CD14-positive monocyte (primary cell): Measurements from ENCODE around the gene OR6K6. TPM values are rescaled to one million over a fixed set of nuclear protein-coding genes. Genes with fewer than 3 reads are reported as not detected.

Source experiments
- DNase-seq, 3 donors: peaks; one replicate each; pipeline ENCODE4 v3.0.0-alpha.2; 2011 to 2022
- H2AFZ ChIP-seq: 2 replicates; pipeline ENCODE4 v1.6.0; 2012; ENCODE audit warnings: mild to moderate bottlenecking, low read depth, low read length, inconsistent platforms; ENCODE audit not compliant: insufficient read depth, poor library complexity, severe bottlenecking
- H3K27ac ChIP-seq, 2 donors: 1 replicate in 1 of 2; 2 replicates in 1 of 2; pipeline ENCODE4 v1.5.1; 2012 to 2013; ENCODE audit warnings: low read length in 2 of 2, control low read depth in 1 of 2, inconsistent platforms in 1 of 2, low read depth in 1 of 2, mild to moderate bottlenecking in 1 of 2
- H3K27me3 ChIP-seq, 2 donors: one replicate each; pipeline versions ENCODE4 v1.6.0 to v1.6.1; 2011 to 2013; ENCODE audit warnings: low read length in 2 of 2; ENCODE audit not compliant: control insufficient read depth in 2 of 2, insufficient read depth in 2 of 2
- H3K36me3 ChIP-seq, 2 donors: replicated peaks in 1 of 2; 1 replicate in 1 of 2; 2 replicates in 1 of 2; pipeline versions ENCODE4 v1.5.1 to v1.6.1; 2012 to 2013; ENCODE audit warnings: low read length in 2 of 2, control low read depth in 1 of 2, inconsistent platforms in 1 of 2, mild to moderate bottlenecking in 1 of 2; ENCODE audit not compliant: insufficient read depth in 2 of 2, control insufficient read depth in 1 of 2
- H3K4me1 ChIP-seq, 2 donors: 1 replicate in 1 of 2; 2 replicates in 1 of 2; pipeline versions ENCODE4 v1.5.1 to v1.6.1; 2012 to 2013; ENCODE audit warnings: low read length in 2 of 2, control low read depth in 1 of 2, inconsistent platforms in 1 of 2, mild to moderate bottlenecking in 1 of 2, moderate library complexity in 1 of 2; ENCODE audit not compliant: insufficient read depth in 2 of 2, control insufficient read depth in 1 of 2
- H3K4me2 ChIP-seq: replicated peaks from 2 replicates; pipeline ENCODE3; 2012; ENCODE audit warnings: low read length, moderate library complexity, mild to moderate bottlenecking; ENCODE audit not compliant: poor library complexity, severe bottlenecking; ENCODE audit errors: extremely low read depth
- H3K4me3 ChIP-seq, 3 experiments: fragments of 200-600 bp in 1 of 3; sonication (generic) in 1 of 3; replicated peaks in 1 of 3; 1 replicate in 2 of 3; 2 replicates in 1 of 3; pipeline ENCODE4 v1.5.1; 2011 to 2013; ENCODE audit warnings: low read length in 3 of 3, mild to moderate bottlenecking in 3 of 3, control low read depth in 2 of 3, low read depth in 2 of 3, inconsistent platforms in 1 of 3, moderate library complexity in 1 of 3
- H3K79me2 ChIP-seq: 2 replicates; pipeline ENCODE4 v1.6.0; 2012; ENCODE audit warnings: mild to moderate bottlenecking, control low read depth, inconsistent platforms, low read length, moderate library complexity; ENCODE audit not compliant: insufficient read depth
- H3K9ac ChIP-seq: 2 replicates; pipeline ENCODE4 v1.6.0; 2017; ENCODE audit warnings: low read length, mild to moderate bottlenecking; ENCODE audit not compliant: insufficient read depth, poor library complexity, severe bottlenecking
- H3K9me3 ChIP-seq, 2 donors: replicated peaks in 1 of 2; 1 replicate in 1 of 2; 2 replicates in 1 of 2; pipeline versions ENCODE4 v1.5.1 to v1.6.1; 2012 to 2013; ENCODE audit warnings: low read length in 2 of 2, control low read depth in 1 of 2; ENCODE audit not compliant: control insufficient read depth in 1 of 2, insufficient read depth in 1 of 2
- H4K20me1 ChIP-seq: 2 replicates; pipeline ENCODE4 v1.6.0; 2012; ENCODE audit warnings: mild to moderate bottlenecking, low read length, control low read depth, moderate library complexity; ENCODE audit not compliant: insufficient read depth
- H3K27ac Mint-ChIP-seq, 7 donors: one replicate each; pipeline ENCODE4 v1.8.0; 2020; ENCODE audit warnings: mild to moderate bottlenecking in 7 of 7, mixed read lengths in 7 of 7, moderate library complexity in 6 of 7, inconsistent platforms in 2 of 7
- H3K27me3 Mint-ChIP-seq, 3 donors: one replicate each; pipeline ENCODE4 v1.8.0; 2021 to 2022; ENCODE audit warnings: low read depth in 3 of 3, mild to moderate bottlenecking in 3 of 3, mixed read lengths in 3 of 3, moderate library complexity in 3 of 3, inconsistent platforms in 1 of 3
- H3K36me3 Mint-ChIP-seq, 2 donors: one replicate each; pipeline ENCODE4 v1.8.0; 2020; ENCODE audit warnings: mixed read lengths in 2 of 2, inconsistent platforms in 1 of 2, mild to moderate bottlenecking in 1 of 2
- H3K4me1 Mint-ChIP-seq: one replicate; pipeline ENCODE4 v1.8.0; 2020; ENCODE audit warnings: mild to moderate bottlenecking, mixed read lengths
- H3K4me3 Mint-ChIP-seq, 2 donors: one replicate each; pipeline ENCODE4 v1.8.0; 2020; ENCODE audit warnings: mild to moderate bottlenecking in 2 of 2, mixed read lengths in 2 of 2, moderate library complexity in 1 of 2
- H3K9me3 Mint-ChIP-seq, 7 donors: one replicate each; pipeline ENCODE4 v1.8.0; 2020 to 2022; ENCODE audit warnings: mixed read lengths in 7 of 7, mild to moderate bottlenecking in 6 of 7, moderate library complexity in 6 of 7, inconsistent platforms in 2 of 7
- WGBS: methylation state at CpG from one replicate; pipeline ENCODE4 v1.1.5; 2013; ENCODE audit warnings: missing lambda C conversion rate; ENCODE audit not compliant: insufficient coverage; 5-methylcytosine and 5-hydroxymethylcytosine counted together
- intact Hi-C, 2 donors: fragments of 100-400 bp; cut with micrococcal nuclease; formaldehyde crosslinking; loops; one replicate each; pipeline versions ENCODE4 v1.15.0 to v1.15.1; 2023
- polyA plus RNA-seq, 3 donors: library from polyadenylated mRNA; depleted of rRNA in 1 of 3; unstranded in 2 of 3; stranded (reverse) in 1 of 3; fragments of 300-500 nt in 2 of 3; fragments of >200 nt in 1 of 3; fragmentation: Illumina TruSeq in 2 of 3; gene quantifications; 1 replicate in 2 of 3; 2 replicates in 1 of 3; pipeline ENCODE4 v1.2.3, GENCODE V29; 2012 to 2021
- TF ChIP-seq, protein P1 (sequence below): fragments of 200-600 bp; IDR thresholded peaks from one replicate; pipeline ENCODE4 v1.8.0; 2022; ENCODE audit warnings: antibody characterized with exemption, mild to moderate bottlenecking

The OR6K6 gene
- polyA plus RNA-seq, 3 donors = not detected

DNA sequence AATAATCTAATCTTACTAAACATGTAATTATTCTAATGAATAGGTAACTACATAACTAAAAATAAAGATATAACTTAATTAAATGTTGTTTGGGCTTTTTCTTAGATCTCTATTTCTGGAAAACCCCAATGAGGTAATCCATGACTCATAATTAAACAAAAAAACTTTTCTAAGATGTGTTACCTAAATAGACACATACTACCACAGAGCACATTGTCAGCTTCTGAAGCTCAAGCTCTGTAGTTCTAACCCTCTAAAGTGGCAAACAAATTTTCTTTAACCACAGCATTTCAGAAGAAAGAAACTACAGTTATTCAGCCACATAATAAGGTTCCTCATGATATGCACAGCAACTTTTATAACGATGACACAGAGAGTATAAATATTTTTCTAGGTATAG is 38.2 kb upstream of the OR6K6 start:
- Histone ChIP-seq H3K36me3 (no peaks in the 10 kb centered on the region), H3K4me1 (no peaks in the 10 kb centered on the region), H3K4me3 (no peak overlapping the region), H3K9ac (no peak overlapping the region), H3K4me2 (no peak overlapping the region), H3K27me3 (no peaks in the 10 kb centered on the region), H2AFZ (no peak overlapping the region), H4K20me1 (no peaks in the 10 kb centered on the region), H3K79me2 (no peaks in the 10 kb centered on the region), H3K9me3 (no peaks in the 10 kb centered on the region), H3K27ac (no peak overlapping the region)
- no peak overlapping the region for H3K27ac Mint-ChIP-seq
- H3K4me1 Mint-ChIP-seq = no peaks in the 10 kb centered on the region
- whole genome bisulfite sequencing = no CpG with 5 or more reads among the region's 1 CpG
- H3K9me3 Mint-ChIP-seq = peaks cover 0 to under 1% (median 0%) of the 10 kb centered on the region in 7 donors
- H3K4me3 Mint-ChIP-seq = no peak overlapping the region
- intact Hi-C loops = no loop called here
- H3K36me3 Mint-ChIP-seq = no peaks in the 10 kb centered on the region
- no peak for DNase-seq
- H3K27me3 Mint-ChIP-seq = no peaks in the 10 kb centered on the region
- TF ChIP-seq, protein P1, sequence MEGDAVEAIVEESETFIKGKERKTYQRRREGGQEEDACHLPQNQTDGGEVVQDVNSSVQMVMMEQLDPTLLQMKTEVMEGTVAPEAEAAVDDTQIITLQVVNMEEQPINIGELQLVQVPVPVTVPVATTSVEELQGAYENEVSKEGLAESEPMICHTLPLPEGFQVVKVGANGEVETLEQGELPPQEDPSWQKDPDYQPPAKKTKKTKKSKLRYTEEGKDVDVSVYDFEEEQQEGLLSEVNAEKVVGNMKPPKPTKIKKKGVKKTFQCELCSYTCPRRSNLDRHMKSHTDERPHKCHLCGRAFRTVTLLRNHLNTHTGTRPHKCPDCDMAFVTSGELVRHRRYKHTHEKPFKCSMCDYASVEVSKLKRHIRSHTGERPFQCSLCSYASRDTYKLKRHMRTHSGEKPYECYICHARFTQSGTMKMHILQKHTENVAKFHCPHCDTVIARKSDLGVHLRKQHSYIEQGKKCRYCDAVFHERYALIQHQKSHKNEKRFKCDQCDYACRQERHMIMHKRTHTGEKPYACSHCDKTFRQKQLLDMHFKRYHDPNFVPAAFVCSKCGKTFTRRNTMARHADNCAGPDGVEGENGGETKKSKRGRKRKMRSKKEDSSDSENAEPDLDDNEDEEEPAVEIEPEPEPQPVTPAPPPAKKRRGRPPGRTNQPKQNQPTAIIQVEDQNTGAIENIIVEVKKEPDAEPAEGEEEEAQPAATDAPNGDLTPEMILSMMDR = no peak

DNA sequence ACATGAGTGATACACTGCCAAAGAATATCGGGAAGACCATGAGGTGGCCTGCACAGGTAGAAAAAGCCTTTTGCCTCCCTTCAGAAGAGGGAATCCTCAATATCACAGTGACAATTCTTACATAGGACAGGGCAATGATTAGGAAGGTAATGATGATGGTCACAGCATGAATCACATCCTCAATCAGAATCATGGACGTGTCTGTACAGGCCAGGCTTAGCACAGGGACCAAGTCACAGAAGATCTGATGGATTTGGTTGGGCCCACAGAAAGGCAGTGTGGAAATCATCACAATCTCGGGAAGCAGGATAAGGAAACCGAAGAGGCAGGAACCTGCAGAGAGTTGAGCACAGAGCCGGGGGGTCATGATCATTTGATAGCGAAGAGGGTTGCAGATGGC is 37.2 kb upstream of the OR6K6 start:
- no peak overlapping the region for H3K4me3 Mint-ChIP-seq
- no peaks in the 10 kb centered on the region for H3K9me3 Mint-ChIP-seq
- no peaks in the 10 kb centered on the region for H4K20me1 ChIP-seq
- no peaks in the 10 kb centered on the region for H3K79me2 ChIP-seq
- H3K9ac ChIP-seq = no peak overlapping the region
- H3K4me2 ChIP-seq = no peak overlapping the region
- no peak overlapping the region for H2AFZ ChIP-seq
- H3K4me1 ChIP-seq = no peaks in the 10 kb centered on the region
- H3K4me1 Mint-ChIP-seq = no peaks in the 10 kb centered on the region
- no peak overlapping the region for H3K27ac Mint-ChIP-seq
- no peaks in the 10 kb centered on the region for H3K27me3 ChIP-seq
- H3K9me3 ChIP-seq = no peaks in the 10 kb centered on the region
- no peak overlapping the region for H3K4me3 ChIP-seq
- H3K36me3 Mint-ChIP-seq = no peaks in the 10 kb centered on the region
- DNase-seq = no peak
- TF ChIP-seq, protein P1 = no peak
- H3K36me3 ChIP-seq = no peaks in the 10 kb centered on the region
- 98% methylated on average over 5 of the region's 6 CpGs for WGBS
- H3K27ac ChIP-seq = no peak overlapping the region
- intact Hi-C loops = no loop called here
- H3K27me3 Mint-ChIP-seq = no peaks in the 10 kb centered on the region
